Suprapubic skin (tissue), 4 donors: ENCODE data around the gene EGF. TPM values are rescaled to one million over a fixed set of nuclear protein-coding genes. Genes with fewer than 3 reads are reported as not detected.
A peak's percentile ranks its signal among the peaks of the same experiment; 100 is the strongest.

ENCODE experiments used
- DNase-seq, 2 donors: peaks; one replicate each; pipeline ENCODE4 v3.0.0-alpha.2; 2019; ENCODE audit warnings: low spot score in 2 of 2
- H3K27ac ChIP-seq: fragments of 200-600 bp; sonication (generic); one replicate; pipeline ENCODE4 v1.5.1; 2019
- H3K27me3 ChIP-seq: fragments of 200-600 bp; sonication (generic); one replicate; pipeline ENCODE4 v1.5.1; 2019
- H3K36me3 ChIP-seq: fragments of 200-600 bp; sonication (generic); one replicate; pipeline ENCODE4 v1.5.1; 2019
- H3K4me1 ChIP-seq: fragments of 200-600 bp; sonication (generic); one replicate; pipeline ENCODE4 v1.5.1; 2019
- H3K4me3 ChIP-seq: fragments of 200-600 bp; sonication (generic); one replicate; pipeline ENCODE4 v1.5.1; 2019; ENCODE audit warnings: mild to moderate bottlenecking
- H3K9me3 ChIP-seq: fragments of 200-600 bp; sonication (generic); one replicate; pipeline ENCODE4 v1.5.1; 2019
- EP300 ChIP-seq: sonication (generic); formaldehyde crosslinking; IDR thresholded peaks from one replicate; pipeline ENCODE4 v1.6.1; 2017; ENCODE audit warnings: antibody characterized with exemption
- POLR2A ChIP-seq, 2 donors: fragments of 450-650 bp; IDR thresholded peaks; one replicate each; pipeline ENCODE4 v1.6.1; 2017; ENCODE audit warnings: antibody characterized with exemption in 2 of 2, mild to moderate bottlenecking in 2 of 2, moderate library complexity in 2 of 2
- POLR2AphosphoS5 ChIP-seq, 3 donors: sonication (generic); formaldehyde crosslinking; IDR thresholded peaks; one replicate each; pipeline ENCODE4 v1.6.1; 2017; ENCODE audit warnings: antibody characterized with exemption in 3 of 3
- WGBS: methylation state at CpG from one replicate; pipeline ENCODE4 v1.1.5; 2018; 5-methylcytosine and 5-hydroxymethylcytosine counted together
- total RNA-seq, 4 donors: library from RNA; depleted of rRNA; stranded (reverse); fragments of >200 nt; gene quantifications; one replicate each; pipeline ENCODE4 v1.1.0, GENCODE V29; 2016
- TF ChIP-seq, protein P1 (sequence below), 2 donors: fragments of 200-600 bp in 1 of 2; fragments of 450-650 bp in 1 of 2; sonication (generic) in 1 of 2; IDR thresholded peaks; one replicate each; pipeline ENCODE4 v1.5.1; 2016 to 2019; ENCODE audit warnings: antibody characterized with exemption in 2 of 2, mild to moderate bottlenecking in 1 of 2, moderate library complexity in 1 of 2

EGF gene
- total RNA-seq, 4 donors from 2014 or later: 1.1 to 20.3 (median 2.9) TPM

- H3K36me3 ChIP-seq: no peaks in the 10 kb centered on the region
- no peaks in the 10 kb centered on the region for H3K9me3 ChIP-seq
- WGBS: 28% methylated on average over 13 of the region's 13 CpGs
- no peak overlapping the region for H3K4me3 ChIP-seq
- no peak overlapping the region for H3K27ac ChIP-seq
- no peak for DNase-seq
- H3K4me1 ChIP-seq: no peaks in the 10 kb centered on the region
- TF ChIP-seq POLR2A (IDR thresholded peaks at IDR 0.05) (no peak), POLR2AphosphoS5 (IDR thresholded peaks at IDR 0.05) (no peak), EP300 (no peak)
- TF ChIP-seq, protein P1, sequence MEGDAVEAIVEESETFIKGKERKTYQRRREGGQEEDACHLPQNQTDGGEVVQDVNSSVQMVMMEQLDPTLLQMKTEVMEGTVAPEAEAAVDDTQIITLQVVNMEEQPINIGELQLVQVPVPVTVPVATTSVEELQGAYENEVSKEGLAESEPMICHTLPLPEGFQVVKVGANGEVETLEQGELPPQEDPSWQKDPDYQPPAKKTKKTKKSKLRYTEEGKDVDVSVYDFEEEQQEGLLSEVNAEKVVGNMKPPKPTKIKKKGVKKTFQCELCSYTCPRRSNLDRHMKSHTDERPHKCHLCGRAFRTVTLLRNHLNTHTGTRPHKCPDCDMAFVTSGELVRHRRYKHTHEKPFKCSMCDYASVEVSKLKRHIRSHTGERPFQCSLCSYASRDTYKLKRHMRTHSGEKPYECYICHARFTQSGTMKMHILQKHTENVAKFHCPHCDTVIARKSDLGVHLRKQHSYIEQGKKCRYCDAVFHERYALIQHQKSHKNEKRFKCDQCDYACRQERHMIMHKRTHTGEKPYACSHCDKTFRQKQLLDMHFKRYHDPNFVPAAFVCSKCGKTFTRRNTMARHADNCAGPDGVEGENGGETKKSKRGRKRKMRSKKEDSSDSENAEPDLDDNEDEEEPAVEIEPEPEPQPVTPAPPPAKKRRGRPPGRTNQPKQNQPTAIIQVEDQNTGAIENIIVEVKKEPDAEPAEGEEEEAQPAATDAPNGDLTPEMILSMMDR (IDR thresholded peaks at IDR 0.05): no peak
- no peaks in the 10 kb centered on the region for H3K27me3 ChIP-seq
Observed at GRCh38 chr4:110042545-110043517, 130.1 kb downstream of the EGF start.

GRCh38 chr4:110046588-110047049 is 133.9 kb downstream of the EGF start:
- Histone ChIP-seq H3K27ac (no peak overlapping the region), H3K27me3 (no peaks in the 10 kb centered on the region), H3K4me1 (no peaks in the 10 kb centered on the region), H3K9me3 (no peaks in the 10 kb centered on the region), H3K36me3 (peaks cover 3% of the 10 kb centered on the region), H3K4me3 (no peak overlapping the region)
- TF ChIP-seq POLR2AphosphoS5 (IDR thresholded peaks at IDR 0.05): no peak
- TF ChIP-seq, protein P1 (IDR thresholded peaks at IDR 0.05): no peak
- TF ChIP-seq EP300: no peak
- WGBS: 73% methylated on average over 5 of the region's 5 CpGs
- DNase-seq: no peak

DNA sequence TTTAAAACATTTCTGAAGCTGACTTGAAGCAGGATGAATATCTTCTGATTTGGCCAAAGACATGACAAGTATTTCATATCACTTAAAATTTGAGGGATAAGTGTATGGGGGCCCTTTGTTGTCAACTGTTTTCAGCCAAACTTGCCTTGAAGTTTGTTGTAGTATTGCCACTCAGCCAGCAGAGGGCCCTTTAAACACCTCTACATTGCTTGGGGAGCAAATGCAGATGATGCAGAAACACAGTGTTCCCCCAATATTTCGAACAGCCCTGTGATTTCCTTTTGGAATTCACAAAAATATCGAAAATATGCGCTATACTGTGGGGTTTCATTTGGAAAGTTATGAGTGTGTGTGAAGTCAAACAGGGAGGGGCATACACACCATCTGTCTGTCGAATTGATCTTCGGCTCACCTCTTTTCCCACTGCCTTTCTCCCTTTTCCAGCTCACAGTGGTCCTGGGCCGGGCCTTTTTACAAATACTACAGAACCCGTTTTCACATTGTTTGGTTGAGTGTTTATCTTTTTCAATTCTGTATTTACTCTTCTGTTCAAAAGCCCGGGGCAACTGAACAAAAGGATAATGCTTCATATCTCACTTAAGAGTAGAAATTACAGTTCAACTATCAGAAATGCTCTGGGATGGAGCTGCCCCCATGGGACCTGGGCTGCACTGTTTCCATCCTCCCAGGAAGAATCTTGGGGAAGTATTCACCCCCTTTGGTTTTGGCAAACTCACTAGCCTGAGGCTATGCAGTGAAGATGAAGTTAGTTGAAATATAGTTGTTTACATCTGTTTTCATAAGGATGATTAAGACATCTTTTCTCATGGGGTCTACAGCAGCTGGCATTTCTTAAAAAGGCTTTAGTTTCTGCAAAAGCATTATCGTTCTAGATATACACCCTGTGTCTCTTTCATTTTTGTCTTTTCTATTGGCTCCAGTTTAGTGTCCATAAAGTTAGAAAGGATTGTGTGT is 137.6 kb downstream of the EGF start:
- peaks cover 4% of the 10 kb centered on the region for H3K36me3 ChIP-seq
- no peaks in the 10 kb centered on the region for H3K4me1 ChIP-seq
- no peak overlapping the region for H3K4me3 ChIP-seq
- H3K27me3 ChIP-seq: no peaks in the 10 kb centered on the region
- WGBS: 67% methylated on average over 9 of the region's 9 CpGs
- H3K9me3 ChIP-seq: no peaks in the 10 kb centered on the region
- no peak overlapping the region for H3K27ac ChIP-seq
- no peak for DNase-seq
- TF ChIP-seq, protein P1 (IDR thresholded peaks at IDR 0.05): peak; percentile 38 to 60
- TF ChIP-seq POLR2AphosphoS5 (IDR thresholded peaks at IDR 0.05) (no peak), POLR2A (IDR thresholded peaks at IDR 0.05) (no peak)

GRCh38 chr4:110055158-110055768 is 142.6 kb downstream of the EGF start:
- H3K27me3 ChIP-seq: no peaks in the 10 kb centered on the region
- peaks cover 4% of the 10 kb centered on the region for H3K36me3 ChIP-seq
- TF ChIP-seq POLR2AphosphoS5 (IDR thresholded peaks at IDR 0.05) (no peak), EP300 (no peak), POLR2A (IDR thresholded peaks at IDR 0.05) (no peak)
- TF ChIP-seq, protein P1 (IDR thresholded peaks at IDR 0.05): no peak
- DNase-seq: no peak
- 86% methylated on average over 3 of the region's 3 CpGs for WGBS
- no peaks in the 10 kb centered on the region for H3K4me1 ChIP-seq
- H3K9me3 ChIP-seq: no peaks in the 10 kb centered on the region
- H3K4me3 ChIP-seq: no peak overlapping the region
- no peak overlapping the region for H3K27ac ChIP-seq
